HL-60 (cell line): ENCODE data around the gene MSI1.

Experiments
- DNase-seq, 2 experiments: peaks; one replicate each; pipeline ENCODE4 v3.0.0-alpha.2; 2010 to 2020; ENCODE audit warnings: low read depth in 1 of 2, low spot score in 1 of 2
- H3K27ac ChIP-seq: fragments of 250-450 bp; sonication (Bioruptor Pico); replicated peaks from 2 replicates; pipeline ENCODE4 v1.5.1; 2020; ENCODE audit warnings: mild to moderate bottlenecking, moderate library complexity
- H3K27me3 ChIP-seq: fragments of 250-450 bp; sonication (Bioruptor Pico); 2 replicates; pipeline ENCODE4 v1.5.1; 2021; ENCODE audit warnings: mild to moderate bottlenecking, moderate library complexity; ENCODE audit not compliant: insufficient read depth, poor library complexity, severe bottlenecking
- H3K4me3 ChIP-seq: replicated peaks from 2 replicates; pipeline ENCODE4 v1.5.1; 2011; ENCODE audit warnings: mild to moderate bottlenecking, control low read depth, low read length; ENCODE audit not compliant: insufficient read depth
- CTCF ChIP-seq: IDR thresholded peaks from one replicate; pipeline ENCODE4 v1.5.1; 2011; ENCODE audit warnings: low read length, control low read depth, inconsistent platforms; ENCODE audit not compliant: insufficient read depth
- GABPA ChIP-seq: IDR thresholded peaks from 2 replicates; pipeline ENCODE4 v1.6.1; 2012; ENCODE audit warnings: low read depth
- POLR2AphosphoS5 ChIP-seq: IDR thresholded peaks from 2 replicates; pipeline ENCODE4 v1.6.1; 2012; ENCODE audit warnings: low read depth
- REST ChIP-seq: IDR thresholded peaks from 2 replicates; pipeline ENCODE4 v1.6.1; 2012; ENCODE audit warnings: low read depth; ENCODE audit not compliant: insufficient replicate concordance
- SPI1 ChIP-seq: IDR thresholded peaks from 2 replicates; pipeline ENCODE4 v1.6.1; 2012; ENCODE audit warnings: low read depth, mild to moderate bottlenecking, borderline replicate concordance

MSI1 gene

GRCh38 chr12:120343692-120344091 is 25.3 kb downstream of the MSI1 start:
- DNase-seq = no peak
- TF ChIP-seq POLR2AphosphoS5 (no peak), REST (no peak), SPI1 (no peak)
- Histone ChIP-seq H3K27me3 (no peaks in the 10 kb centered on the region), H3K27ac (no peak overlapping the region), H3K4me3 (no peak overlapping the region)

GRCh38 chr12:120343039-120343537 is 25.9 kb downstream of the MSI1 start:
- no peaks in the 10 kb centered on the region for H3K27me3 ChIP-seq
- H3K4me3 ChIP-seq = no peak overlapping the region
- TF ChIP-seq REST = no peak
- TF ChIP-seq CTCF = no peak
- TF ChIP-seq GABPA = no peak
- TF ChIP-seq SPI1 = no peak
- no peak for TF ChIP-seq POLR2AphosphoS5

GRCh38 chr12:120342175-120343038 is 26.6 kb downstream of the MSI1 start:
- H3K4me3 ChIP-seq = no peak overlapping the region
- no peak for TF ChIP-seq GABPA
- TF ChIP-seq SPI1 = no peak
- TF ChIP-seq REST = no peak
- no peak for TF ChIP-seq CTCF
- no peak for TF ChIP-seq POLR2AphosphoS5
- no peak for DNase-seq
- no peaks in the 10 kb centered on the region for H3K27me3 ChIP-seq
- no peak overlapping the region for H3K27ac ChIP-seq

More at GRCh38 chr12:120343039-120343537, 25.9 kb downstream of the MSI1 start:
- no peak for DNase-seq
- no peak overlapping the region for H3K27ac ChIP-seq
